ENCODE data around the gene PPP5C. TPM values are rescaled to one million over a fixed set of nuclear protein-coding genes. Genes with fewer than 3 reads are reported as not detected.

Gene PPP5C
- total and polyA plus RNA-seq, 2 of the 8 experiments (the other 6 are each of a cell fraction or from before 2014, with no cell fraction given), result 112 to 156 TPM

DNA sequence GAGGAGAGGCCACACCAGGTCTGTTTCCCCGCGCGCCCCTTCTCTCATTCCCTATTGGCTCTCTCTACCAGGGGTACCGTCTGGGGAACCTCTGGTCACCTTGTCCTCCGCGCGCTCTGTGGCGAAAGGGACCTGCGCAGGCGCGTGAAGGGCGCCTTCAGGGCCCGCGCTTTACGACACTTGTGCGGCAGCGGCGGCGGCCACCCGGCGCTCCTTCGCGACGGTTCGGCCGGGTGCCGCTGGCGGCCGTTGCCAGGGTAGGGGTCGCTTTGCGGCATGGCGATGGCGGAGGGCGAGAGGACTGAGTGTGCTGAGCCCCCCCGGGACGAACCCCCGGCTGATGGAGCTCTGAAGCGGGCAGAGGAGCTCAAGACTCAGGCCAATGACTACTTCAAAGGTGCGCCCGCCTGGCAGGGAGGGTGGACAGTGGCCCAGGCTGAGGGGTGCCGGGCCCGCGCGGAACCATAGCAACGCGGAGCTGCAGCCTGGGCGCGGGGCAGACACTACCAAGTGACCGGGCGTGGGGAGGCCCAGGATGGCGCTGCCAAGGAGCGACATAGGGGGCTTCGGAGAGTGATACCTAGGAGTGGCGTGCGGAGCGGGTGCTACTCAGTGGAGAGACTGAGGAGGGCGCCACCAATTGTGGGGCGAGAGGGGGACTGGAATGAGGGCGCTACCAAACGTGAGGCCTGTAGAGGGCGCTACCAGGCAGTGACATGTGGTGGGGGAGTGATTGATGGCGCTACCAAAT, at the start of gene PPP5C (continued):
- TF ChIP-seq ASH2L (IDR thresholded peaks at IDR 0.05; ENCODE audit: low read length) (peak; percentile 78), EZH2 (IDR thresholded peaks at IDR 0.05; ENCODE audit: low read depth, low read length, severe bottlenecking) (no peak), TBP (IDR thresholded peaks at IDR 0.05; ENCODE audit: low read depth, low read length) (peak; percentile 81), SRF (IDR thresholded peaks at IDR 0.05; ENCODE audit: low read depth, low read length) (no peak), TCF12 (IDR thresholded peaks at IDR 0.05; ENCODE audit: low read depth, low read length) (0 out of 2 replicates have a peak, but pooled peaks have one; percentile 31), POU5F1 (IDR thresholded peaks at IDR 0.05; ENCODE audit: low read depth, low read length) (no peak), SP2 (IDR thresholded peaks at IDR 0.05; ENCODE audit: low read length) (no peak), JUND (IDR thresholded peaks at IDR 0.05; ENCODE audit: low read length) (peak; percentile 62; the same call in 1 of the 2 replicates), CTBP2 (IDR thresholded peaks at IDR 0.05; ENCODE audit: borderline replicate concordance, insufficient read depth, insufficient read length, low read length) (no peak), SIRT6 (IDR thresholded peaks at IDR 0.05; ENCODE audit: low read length) (no peak), MAFK (IDR thresholded peaks at IDR 0.05; ENCODE audit: low read depth, low read length) (no peak), SIN3A (conservative IDR thresholded peaks at IDR 0.05 in 1 of 2, IDR thresholded peaks at IDR 0.05 in 1 of 2; ENCODE audit: low read depth in 1 of 2, low read length in 2 of 2) (peak in 1 of 2 experiments; percentile 83; a peak in 2 of 4 replicates), BCL11A (IDR thresholded peaks at IDR 0.05; ENCODE audit: low read depth in 2 of 2, low read length in 2 of 2) (no peak), SP4 (IDR thresholded peaks at IDR 0.05; ENCODE audit: low read length) (no peak), SP1 (IDR thresholded peaks at IDR 0.05; ENCODE audit: low read depth, low read length) (no peak), GTF2F1 (IDR thresholded peaks at IDR 0.05; ENCODE audit: borderline replicate concordance, low read depth, low read length) (peak; percentile 27; the same call in 1 of the 2 replicates), GABPA (IDR thresholded peaks at IDR 0.05; ENCODE audit: borderline replicate concordance, insufficient read depth, low read length) (no peak), FOSL1 (IDR thresholded peaks at IDR 0.05; ENCODE audit: insufficient read depth, low read depth, low read length) (no peak), BRCA1 (IDR thresholded peaks at IDR 0.05; ENCODE audit: low read depth, low read length) (no peak)
- TF ChIP-seq, protein P1, sequence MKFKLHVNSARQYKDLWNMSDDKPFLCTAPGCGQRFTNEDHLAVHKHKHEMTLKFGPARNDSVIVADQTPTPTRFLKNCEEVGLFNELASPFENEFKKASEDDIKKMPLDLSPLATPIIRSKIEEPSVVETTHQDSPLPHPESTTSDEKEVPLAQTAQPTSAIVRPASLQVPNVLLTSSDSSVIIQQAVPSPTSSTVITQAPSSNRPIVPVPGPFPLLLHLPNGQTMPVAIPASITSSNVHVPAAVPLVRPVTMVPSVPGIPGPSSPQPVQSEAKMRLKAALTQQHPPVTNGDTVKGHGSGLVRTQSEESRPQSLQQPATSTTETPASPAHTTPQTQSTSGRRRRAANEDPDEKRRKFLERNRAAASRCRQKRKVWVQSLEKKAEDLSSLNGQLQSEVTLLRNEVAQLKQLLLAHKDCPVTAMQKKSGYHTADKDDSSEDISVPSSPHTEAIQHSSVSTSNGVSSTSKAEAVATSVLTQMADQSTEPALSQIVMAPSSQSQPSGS (IDR thresholded peaks at IDR 0.05; ENCODE audit: low read length), result no peak; the same call in 1 of the 2 replicates

All from H1 (cell line).